NCI-H1105 treated with DMSO at 0.1 percent for 48 hours (cell line): ENCODE results near the gene CHIT1.

ENCODE experiments used
- DNase-seq: peaks from one replicate; lab custom pipeline; 2025; lab: John Stamatoyannopoulos, UW

CHIT1 gene

GRCh38 chr1:203187689-203188264 lies 41.7 kb downstream of the CHIT1 start:
- DNase-seq = no peak

DNA sequence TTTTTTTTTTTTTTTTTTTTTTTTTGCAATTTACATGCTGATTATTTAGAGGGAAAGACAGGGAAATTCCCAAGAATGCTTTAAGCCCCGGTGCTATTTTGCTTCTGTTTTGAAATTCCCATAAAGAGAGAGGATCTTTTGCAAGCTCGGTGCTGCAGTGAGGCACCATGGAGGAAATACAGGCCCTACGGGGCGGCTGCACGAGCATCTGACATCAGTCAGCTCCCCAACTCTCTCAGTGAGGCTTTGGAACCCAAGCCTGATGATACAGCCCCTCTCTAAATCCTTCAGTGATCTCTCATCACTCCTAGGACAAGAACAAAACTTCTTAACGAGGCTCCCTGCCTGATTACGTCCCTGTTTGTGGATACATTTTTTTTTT lies 42.2 kb downstream of the CHIT1 start:
- DNase-seq = no peak

- DNase-seq = no peak
Observed at GRCh38 chr1:203186446-203187303, 42.8 kb downstream of the CHIT1 start, which contains the start of gene CHI3L1. Gene CHI3L1 (minus strand): TSS chr1:203186704. CDS start chr1:203186623, 81 bp downstream.

DNA sequence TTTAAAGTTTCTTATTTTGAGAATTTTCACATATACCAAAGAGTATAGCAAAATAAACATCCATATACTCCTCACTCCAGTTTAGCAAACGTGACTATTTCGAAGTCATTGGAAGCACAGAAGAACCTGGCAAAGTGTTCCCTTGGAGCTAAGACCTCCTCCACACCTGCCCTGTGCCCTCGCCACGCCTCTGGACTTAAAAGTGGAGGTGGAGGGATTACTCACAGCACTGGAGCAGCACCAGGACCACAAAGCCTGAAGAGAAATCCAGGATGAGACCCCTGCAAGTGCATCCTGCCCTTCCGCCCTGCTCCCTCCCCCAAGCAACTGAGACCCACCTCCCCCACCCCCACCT lies 43.4 kb downstream of the CHIT1 start:
- no peak for DNase-seq

- no peak for DNase-seq
Observed at GRCh38 chr1:203185585-203185984, 43.9 kb downstream of the CHIT1 start.

DNA sequence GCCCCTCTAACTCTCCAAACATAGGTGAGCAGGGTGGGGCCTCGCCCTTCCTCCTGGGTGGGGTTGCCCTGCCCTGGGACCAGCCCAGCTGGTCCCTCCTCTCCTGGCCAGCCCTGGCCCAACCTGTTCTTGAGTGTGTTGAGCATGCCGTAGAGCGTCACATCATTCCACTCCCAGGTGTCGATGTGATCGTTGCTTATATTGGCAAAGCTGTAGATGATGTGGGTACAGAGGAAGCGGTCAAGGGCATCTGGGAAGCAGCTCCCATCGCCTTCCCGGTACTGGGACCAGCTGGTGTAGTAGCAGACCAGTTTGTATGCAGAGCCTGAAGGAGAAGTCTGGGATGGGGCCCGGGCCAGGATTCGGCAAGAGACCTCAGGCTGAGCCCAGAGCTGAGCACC lies 44.4 kb downstream of the CHIT1 start:
- no peak for DNase-seq

GRCh38 chr1:203184467-203184866 lies 45.0 kb downstream of the CHIT1 start:
- DNase-seq = no peak

DNA sequence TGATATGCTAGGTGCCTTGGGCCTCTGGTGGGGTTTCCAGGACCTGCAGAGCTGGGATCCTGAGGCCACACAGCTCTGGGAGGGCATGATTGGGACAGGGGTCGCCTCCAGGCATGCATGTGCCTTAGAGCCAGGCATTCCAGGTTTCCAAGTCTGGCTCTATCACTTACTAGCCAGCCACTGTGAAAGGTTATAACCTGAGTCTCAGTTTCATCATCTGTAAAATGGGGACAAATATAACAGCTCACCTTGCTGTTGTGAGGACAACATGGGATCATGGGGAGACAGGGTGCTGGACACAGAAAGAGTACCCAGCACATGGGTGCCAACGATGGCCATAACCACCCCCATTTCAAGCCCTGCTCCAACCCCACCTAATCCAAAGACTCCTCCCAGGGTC lies 45.6 kb downstream of the CHIT1 start:
- DNase-seq = no peak

DNA sequence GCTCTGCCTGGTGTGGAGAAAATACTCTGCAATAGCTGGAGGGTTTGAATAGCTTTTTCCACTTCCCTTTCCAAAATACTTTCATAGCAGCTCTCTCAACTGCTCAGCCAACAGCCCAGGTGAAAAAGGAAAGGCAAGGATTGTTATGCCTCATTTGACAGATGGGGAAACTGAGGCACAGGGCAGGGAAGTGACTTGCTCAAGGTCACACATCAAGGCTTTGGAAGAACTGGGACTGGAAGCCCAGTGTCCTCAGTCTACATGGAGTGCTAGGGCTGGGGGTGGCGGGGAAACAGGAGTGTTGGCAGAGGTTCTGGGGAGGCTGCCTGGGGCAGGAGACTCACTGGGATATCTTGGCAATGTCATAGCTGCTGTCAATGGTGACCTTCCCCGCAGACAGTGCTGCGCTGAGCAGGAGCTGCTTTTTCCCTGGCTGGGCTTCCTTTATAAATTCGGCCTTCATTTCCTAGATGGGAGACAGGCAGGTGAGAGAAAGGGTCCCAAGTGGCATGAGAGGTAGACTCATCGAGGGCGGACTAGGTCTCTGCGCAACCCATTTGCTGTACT lies 47.0 kb downstream of the CHIT1 start:
- no peak for DNase-seq

DNA sequence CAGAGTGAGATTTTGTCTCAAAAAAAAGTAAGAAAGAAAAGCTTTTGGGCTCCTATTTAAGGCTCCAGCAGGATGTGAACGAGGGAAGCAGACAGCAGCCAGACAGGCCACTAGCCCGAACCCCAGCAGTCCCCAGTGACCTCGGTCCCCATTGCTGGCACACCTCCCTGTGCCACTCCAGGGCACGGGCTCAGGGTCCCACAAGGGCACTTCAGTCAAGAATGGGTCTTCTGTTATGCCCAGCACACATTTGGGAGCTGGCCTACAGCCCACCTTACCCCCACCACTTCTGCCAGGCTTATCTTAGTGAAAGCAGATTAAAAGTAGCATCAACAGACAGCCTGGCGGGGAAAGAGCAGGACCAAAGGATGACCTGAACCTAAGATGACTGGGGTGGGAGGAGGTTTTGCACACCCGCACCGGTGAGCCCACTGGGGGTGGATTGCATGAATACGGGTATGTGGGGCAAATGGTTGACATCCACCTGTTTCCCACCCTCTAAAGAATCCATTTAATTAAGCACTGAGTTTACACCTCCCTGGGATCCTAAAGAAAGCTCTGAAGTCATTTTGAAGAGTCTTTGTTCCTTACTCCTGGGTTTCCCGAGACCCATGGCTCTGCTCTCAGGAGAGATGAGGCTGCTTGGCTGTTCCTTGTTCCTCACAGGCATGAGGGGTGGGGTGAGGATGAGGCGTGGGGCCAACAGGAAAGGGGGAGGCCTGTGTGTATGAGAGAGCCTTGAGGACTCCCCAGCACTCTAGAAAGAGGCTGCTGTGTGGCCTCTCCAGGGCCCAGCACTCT lies 47.7 kb downstream of the CHIT1 start:
- DNase-seq = no peak

DNA sequence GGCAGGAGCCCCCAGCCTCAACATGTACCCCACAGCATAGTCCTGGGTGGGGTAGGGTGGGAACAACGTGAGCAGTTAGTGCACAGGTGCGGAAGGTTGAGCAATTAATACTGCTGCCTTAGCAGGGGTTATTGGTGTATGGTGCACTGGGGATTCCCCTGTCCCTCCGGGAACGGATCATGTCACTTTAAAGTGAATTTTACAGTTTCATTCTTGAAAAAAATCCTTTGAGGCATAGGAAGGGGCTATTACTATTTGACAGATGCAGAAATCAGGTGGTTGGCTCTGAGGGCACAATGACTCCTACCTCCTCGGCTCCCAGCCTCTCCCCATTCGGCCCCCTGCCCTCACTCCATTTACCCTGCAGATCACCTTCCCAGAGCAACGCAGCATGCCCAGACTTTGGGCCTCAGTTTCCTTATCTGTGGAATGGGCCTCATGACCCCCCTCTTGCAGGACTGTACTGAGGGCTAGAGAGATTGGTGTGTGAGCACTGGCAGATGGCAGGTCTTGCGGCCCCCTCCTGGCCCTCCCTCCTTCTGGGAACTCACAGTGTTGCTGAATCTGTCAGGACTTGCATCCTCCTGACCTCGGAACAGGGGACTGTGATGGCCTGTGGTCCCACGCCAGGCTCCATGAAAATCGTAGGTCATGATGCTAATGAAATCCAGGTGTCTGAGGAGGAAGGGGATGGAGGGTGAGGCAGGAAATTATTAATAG lies 48.7 kb downstream of the CHIT1 start:
- DNase-seq = no peak

GRCh38 chr1:203179667-203180005 lies 49.8 kb downstream of the CHIT1 start:
- no peak for DNase-seq

DNA sequence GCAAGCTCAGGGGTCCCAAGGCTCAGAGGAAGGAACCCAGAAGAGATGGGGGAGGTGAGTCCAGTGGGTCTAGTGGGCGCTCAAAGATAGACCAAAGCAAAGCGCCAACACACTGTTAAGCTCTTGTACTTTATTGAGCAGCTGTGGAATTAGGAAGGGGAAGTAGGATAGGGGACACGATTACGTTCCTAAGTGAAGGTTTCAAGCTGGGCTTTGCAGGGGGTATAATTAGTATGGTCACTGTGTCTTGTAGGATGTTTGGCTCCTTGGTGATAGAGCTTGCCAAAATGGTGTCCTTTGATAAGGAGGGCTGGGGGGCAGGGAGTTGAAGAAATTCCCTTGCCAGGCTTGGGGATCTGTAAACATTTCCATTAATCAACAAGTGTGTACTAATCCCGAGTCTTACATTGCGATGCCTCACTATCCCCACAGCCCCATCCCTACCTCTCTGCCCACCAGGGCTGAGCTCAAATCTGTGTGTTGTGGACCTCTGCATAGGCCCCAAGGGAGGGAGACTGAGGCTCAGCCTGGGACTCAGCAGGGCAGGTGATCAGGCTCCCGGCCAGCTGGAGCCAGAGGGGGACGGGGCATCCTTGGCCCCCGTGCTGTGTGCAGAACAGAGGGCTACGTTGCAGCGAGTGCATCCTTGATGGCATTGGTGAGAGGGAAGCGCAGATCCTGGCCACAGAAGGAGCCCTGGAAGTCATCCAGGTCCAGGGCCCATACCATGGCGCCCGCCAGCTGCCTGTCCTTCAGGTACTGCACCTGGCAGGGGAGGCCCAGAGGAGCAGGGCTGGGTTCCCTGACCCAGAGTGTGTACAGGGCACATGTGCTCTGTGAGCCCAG lies 50.4 kb downstream of the CHIT1 start:
- DNase-seq = no peak

- DNase-seq = no peak
Observed at GRCh38 chr1:203178083-203178482, 51.4 kb downstream of the CHIT1 start.

- no peak for DNase-seq
Observed at GRCh38 chr1:203177470-203178039, 51.9 kb downstream of the CHIT1 start.

- no peak for DNase-seq
Observed at GRCh38 chr1:203177036-203177405, 52.5 kb downstream of the CHIT1 start.

DNA sequence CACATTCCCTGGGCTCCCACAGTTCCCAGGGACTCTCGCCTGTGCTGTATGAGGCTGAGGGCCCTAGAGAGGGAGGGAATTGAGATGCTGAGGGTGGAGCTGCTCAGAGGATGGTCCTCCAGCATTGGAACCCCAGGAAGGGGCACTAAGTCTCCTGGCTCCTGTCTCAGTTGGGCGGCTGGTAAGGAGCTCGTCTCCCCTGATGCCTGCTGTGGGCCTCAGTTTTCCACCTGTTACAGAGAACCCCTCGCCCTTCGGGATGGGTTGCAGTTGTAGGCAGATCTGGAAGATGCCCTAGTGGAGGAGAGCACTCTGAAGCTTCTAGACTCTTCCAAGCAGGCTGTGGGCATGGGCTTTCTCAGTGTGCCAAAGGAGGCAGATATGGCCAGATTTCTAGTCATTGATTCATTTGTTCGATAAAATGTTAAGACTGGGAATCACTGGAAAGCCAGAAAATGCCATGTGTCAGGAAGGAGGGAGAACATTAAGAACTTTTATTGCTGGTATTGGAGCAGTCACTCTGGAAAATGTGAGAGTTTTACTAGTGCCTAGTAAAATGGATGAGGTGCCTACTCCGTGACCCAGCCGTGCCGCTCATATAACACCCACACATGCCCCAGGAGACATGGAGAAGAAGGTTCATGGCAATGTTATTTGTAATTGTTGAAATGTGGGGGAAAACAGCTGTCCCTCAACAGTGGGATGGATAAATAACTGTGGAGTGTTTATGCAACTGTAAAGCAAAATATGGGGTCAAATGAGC lies 53.0 kb downstream of the CHIT1 start:
- DNase-seq = no peak

DNA sequence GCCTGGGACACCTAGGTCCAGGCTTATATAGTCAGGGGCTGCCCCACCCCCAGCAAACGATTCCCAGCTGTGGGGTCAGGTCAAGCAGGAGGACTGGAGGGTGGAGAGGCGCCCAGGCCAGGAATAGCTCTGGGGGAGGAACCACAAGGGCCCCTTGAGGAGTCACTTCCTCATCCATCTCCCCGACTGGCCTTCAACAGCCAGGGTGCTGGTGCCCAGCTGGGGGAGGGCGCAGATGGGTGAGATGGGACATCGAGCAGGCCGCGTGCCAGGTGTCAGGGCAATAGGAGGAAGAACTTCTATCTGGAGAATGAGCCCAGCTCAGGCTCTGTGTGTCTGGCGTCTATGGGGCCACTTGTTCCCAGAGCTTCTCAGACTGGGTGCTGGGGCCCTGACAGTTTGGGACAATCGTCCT lies 53.6 kb downstream of the CHIT1 start:
- no peak for DNase-seq

DNA sequence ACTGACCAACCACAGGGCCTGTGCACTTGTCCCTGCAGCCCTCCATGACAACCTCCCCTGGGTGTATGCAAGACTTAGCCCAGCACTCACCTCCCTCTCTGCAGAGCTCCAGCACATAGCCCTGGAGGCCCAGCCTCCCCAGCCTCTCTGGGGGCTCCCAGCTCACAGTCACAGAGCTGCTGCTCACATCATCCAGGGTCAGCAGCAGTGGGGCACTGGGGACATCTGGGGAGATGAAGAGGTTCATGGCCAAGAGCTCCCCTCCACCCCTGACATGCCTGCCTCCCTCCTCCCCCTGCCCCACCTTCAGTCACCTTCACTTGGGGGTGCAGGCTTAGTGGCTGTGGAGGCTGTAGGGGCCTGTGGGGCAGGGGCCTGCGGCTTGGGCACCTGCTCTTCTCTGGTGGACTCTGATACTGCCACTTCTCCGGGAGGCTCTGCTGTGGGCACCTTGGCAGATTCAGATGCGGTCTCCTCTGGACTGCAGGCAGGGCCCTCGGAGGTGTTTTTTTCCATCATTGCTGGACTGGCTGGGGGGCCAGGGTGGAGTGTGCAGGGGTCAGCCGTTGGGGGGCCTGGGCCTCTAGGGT lies 54.1 kb downstream of the CHIT1 start, which contains the start of gene MYBPH:
MYBPH (minus strand) TSS at position 590 of the 590 bp plus-strand sequence; CDS start at position 519, 71 bp downstream.
- no peak for DNase-seq
